Fibroblast of lung (primary cell): ENCODE measurements around the gene PID1.

Experiments
- CTCF ChIP-seq, 2 donors: IDR thresholded peaks in 1 of 2; conservative IDR thresholded peaks in 1 of 2; 1 replicate in 1 of 2; 2 replicates in 1 of 2; pipeline ENCODE4 v1.5.1; 2011 to 2012; ENCODE audit warnings: low read length in 2 of 2, control low read depth in 1 of 2, inconsistent platforms in 1 of 2, low read depth in 1 of 2, mild to moderate bottlenecking in 1 of 2
- EZH2 ChIP-seq: IDR thresholded peaks from 2 replicates; pipeline ENCODE4 v1.5.1; 2012; ENCODE audit warnings: low read length, control low read depth, mild to moderate bottlenecking; ENCODE audit errors: missing control alignments

- TF ChIP-seq EZH2 (no peak), CTCF (conservative IDR thresholded peaks at IDR 0.05 in 1 of 2, IDR thresholded peaks at IDR 0.05 in 1 of 2; ENCODE audit: low read depth in 1 of 2, low read length in 2 of 2) (no peak)
Observed at GRCh38 chr2:229118336-229118735, 152.8 kb downstream of the PID1 start.
